ENCODE measurements around the gene TMEM120A.

- TF ChIP-seq POLR2A (IDR thresholded peaks at IDR 0.05) (no peak), CTCF (IDR thresholded peaks at IDR 0.05) (no peak), EP300 (IDR thresholded peaks at IDR 0.05) (no peak), POLR2AphosphoS5 (IDR thresholded peaks at IDR 0.05) (no peak)
These were observed 8.4 kb upstream of the TMEM120A start for GRCh38 chr7:76002822-76003221.
